NCI-H1417 (cell line): Measurements from ENCODE around the gene YPEL2.
A peak's percentile ranks its signal among the peaks of the same experiment; 100 is the strongest.

ENCODE experiments used
- DNase-seq, 3 experiments: peaks; one replicate each; lab custom pipeline; 2025; lab: John Stamatoyannopoulos, UW

The YPEL2 gene

GRCh38 chr17:59433586-59433985 lies 102.1 kb downstream of the YPEL2 start:
- no peak for DNase-seq

GRCh38 chr17:59434429-59434828 lies 103.0 kb downstream of the YPEL2 start:
- DNase-seq = no peak

- DNase-seq = no peak
These were observed 103.8 kb downstream of the YPEL2 start for GRCh38 chr17:59435238-59435637.

GRCh38 chr17:59436900-59437299 lies 105.4 kb downstream of the YPEL2 start:
- no peak for DNase-seq

- no peak for DNase-seq
These were observed 106.4 kb downstream of the YPEL2 start for GRCh38 chr17:59437791-59438281.

- DNase-seq = peak in 2 of 3 experiments; percentile 14 to 77
These were observed 107.8 kb downstream of the YPEL2 start for GRCh38 chr17:59439262-59439661.

- no peak for DNase-seq
These were observed 108.3 kb downstream of the YPEL2 start for GRCh38 chr17:59439741-59440211.

GRCh38 chr17:59440757-59441463 lies 109.5 kb downstream of the YPEL2 start:
- DNase-seq = peak; percentile 68 to 93 (median 90)

GRCh38 chr17:59441464-59442096 lies 110.1 kb downstream of the YPEL2 start:
- no peak for DNase-seq

GRCh38 chr17:59443106-59443505 lies 111.7 kb downstream of the YPEL2 start:
- DNase-seq = no peak
